Left lung (tissue), 10 donors: ENCODE results near the gene EIF4G3. TPM values are rescaled to one million over a fixed set of nuclear protein-coding genes. Genes with fewer than 3 reads are reported as not detected.

Experiments used
- ATAC-seq: fragments of 200-7000 bp; cut with Tn5 transposase; one replicate; pipeline ENCODE4 v1.9.1; 2020; ENCODE audit warnings: moderate library complexity
- DNase-seq, 4 donors: peaks; one replicate each; pipeline ENCODE4 v3.0.0-alpha.2; 2013 to 2020
- H3K27ac ChIP-seq, 2 donors: fragments of 200-600 bp; sonication (generic) in 1 of 2; one replicate each; pipeline versions ENCODE4 v1.5.0 to v1.8.0; 2020 to 2021
- H3K27me3 ChIP-seq, 2 donors: fragments of 200-600 bp; sonication (generic) in 1 of 2; one replicate each; pipeline versions ENCODE4 v1.5.0 to v1.8.0; 2020 to 2021
- H3K36me3 ChIP-seq, 2 donors: fragments of 200-600 bp; sonication (generic) in 1 of 2; one replicate each; pipeline versions ENCODE4 v1.5.0 to v1.8.0; 2020 to 2021
- H3K4me1 ChIP-seq, 2 donors: fragments of 200-600 bp; one replicate each; pipeline ENCODE4 v1.8.0; 2021
- H3K4me3 ChIP-seq, 2 donors: fragments of 200-600 bp; sonication (generic) in 1 of 2; one replicate each; pipeline versions ENCODE4 v1.5.0 to v1.8.0; 2020 to 2021; ENCODE audit warnings: mild to moderate bottlenecking in 1 of 2
- H3K9me3 ChIP-seq, 2 donors: fragments of 200-600 bp; sonication (generic) in 1 of 2; one replicate each; pipeline versions ENCODE4 v1.5.0 to v1.8.0; 2020 to 2021
- intact Hi-C, 2 donors: fragments of 100-400 bp; cut with DNase I; formaldehyde crosslinking; loops; one replicate each; pipeline versions ENCODE4 v1.11.2 to v1.14.2; 2022
- polyA plus RNA-seq, 6 donors: library from polyadenylated mRNA; unstranded; fragments of 120-200 nt; gene quantifications; one replicate each; pipeline ENCODE4 v1.2.1, GENCODE V29; 2013; ENCODE audit not compliant: insufficient read length in 6 of 6
- total RNA-seq, 2 donors: library from RNA; stranded (reverse); fragmentation: NEBNext Ultra II Directional; extraction: Animal tissue kit (Norgen Biotek cat#: 25700); gene quantifications; one replicate each; pipeline ENCODE4 v1.2.1, GENCODE V29; 2021
- TF ChIP-seq, protein P1 (sequence below), 2 donors: fragments of 200-600 bp; sonication (generic) in 1 of 2; IDR thresholded peaks; one replicate each; pipeline versions ENCODE4 v1.5.0 to v1.8.0; 2021; ENCODE audit warnings: antibody characterized with exemption in 2 of 2
- donor health status: DM: no; HTN: yes; CAD: no.
- donor health status: DM: no; HTN: no; CAD: no.

EIF4G3 gene
- total and polyA plus RNA-seq, 8 donors, result 54.6 to 67.9 (median 61.7) TPM

DNA sequence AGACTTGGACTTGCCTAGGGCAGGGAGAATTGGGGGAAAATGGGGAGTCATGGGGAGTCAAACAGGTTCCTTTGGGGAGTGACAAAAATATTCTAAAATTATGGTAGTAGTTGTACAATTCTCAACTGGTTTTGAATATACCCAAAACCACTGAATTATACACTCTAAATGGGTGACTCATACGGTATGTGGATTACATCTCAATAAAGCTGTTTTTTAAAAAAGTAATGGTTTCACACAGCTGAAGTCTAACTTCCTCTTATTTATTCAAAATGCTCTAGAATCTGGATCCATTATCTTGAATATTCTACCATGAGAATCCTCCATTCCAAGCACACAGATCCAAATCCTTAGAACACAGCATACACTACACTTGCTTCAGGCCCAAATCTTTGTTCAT is 11.1 kb downstream of the EIF4G3 start:
- H3K27me3 ChIP-seq, result no peaks in the 10 kb centered on the region
- no peak overlapping the region for H3K4me3 ChIP-seq
- ATAC-seq, result peak; percentile 34
- H3K9me3 ChIP-seq, result no peaks in the 10 kb centered on the region
- no peak for DNase-seq
- intact Hi-C loops, result no loop called here
- H3K36me3 ChIP-seq, result peaks cover 0 to 58% of the 10 kb centered on the region in 2 donors
- TF ChIP-seq, protein P1, sequence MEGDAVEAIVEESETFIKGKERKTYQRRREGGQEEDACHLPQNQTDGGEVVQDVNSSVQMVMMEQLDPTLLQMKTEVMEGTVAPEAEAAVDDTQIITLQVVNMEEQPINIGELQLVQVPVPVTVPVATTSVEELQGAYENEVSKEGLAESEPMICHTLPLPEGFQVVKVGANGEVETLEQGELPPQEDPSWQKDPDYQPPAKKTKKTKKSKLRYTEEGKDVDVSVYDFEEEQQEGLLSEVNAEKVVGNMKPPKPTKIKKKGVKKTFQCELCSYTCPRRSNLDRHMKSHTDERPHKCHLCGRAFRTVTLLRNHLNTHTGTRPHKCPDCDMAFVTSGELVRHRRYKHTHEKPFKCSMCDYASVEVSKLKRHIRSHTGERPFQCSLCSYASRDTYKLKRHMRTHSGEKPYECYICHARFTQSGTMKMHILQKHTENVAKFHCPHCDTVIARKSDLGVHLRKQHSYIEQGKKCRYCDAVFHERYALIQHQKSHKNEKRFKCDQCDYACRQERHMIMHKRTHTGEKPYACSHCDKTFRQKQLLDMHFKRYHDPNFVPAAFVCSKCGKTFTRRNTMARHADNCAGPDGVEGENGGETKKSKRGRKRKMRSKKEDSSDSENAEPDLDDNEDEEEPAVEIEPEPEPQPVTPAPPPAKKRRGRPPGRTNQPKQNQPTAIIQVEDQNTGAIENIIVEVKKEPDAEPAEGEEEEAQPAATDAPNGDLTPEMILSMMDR (IDR thresholded peaks at IDR 0.05), result no peak
- peaks cover 8 to 24% of the 10 kb centered on the region in 2 donors for H3K4me1 ChIP-seq
- H3K27ac ChIP-seq, result no peak overlapping the region

DNA sequence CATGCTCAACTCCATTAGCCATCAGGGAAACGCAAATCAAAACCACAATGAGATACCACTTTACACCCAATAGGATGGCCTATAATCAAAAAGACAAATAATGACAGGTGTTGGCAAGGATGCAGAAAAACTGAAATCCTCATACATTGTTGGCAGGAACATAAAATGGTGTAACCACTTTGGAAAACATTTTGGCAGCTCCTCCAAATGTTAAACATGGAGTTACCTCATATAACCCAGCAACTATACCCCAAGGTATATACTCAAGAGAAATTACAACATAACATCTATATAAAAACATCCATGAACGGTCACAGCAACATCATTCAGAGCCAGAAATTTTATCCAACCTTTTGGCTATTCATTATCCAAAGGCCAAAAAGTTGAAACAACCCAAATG is 11.6 kb downstream of the EIF4G3 start:
- TF ChIP-seq, protein P1 (IDR thresholded peaks at IDR 0.05), result no peak
- no peaks in the 10 kb centered on the region for H3K9me3 ChIP-seq
- intact Hi-C loops, result no loop called here

DNA sequence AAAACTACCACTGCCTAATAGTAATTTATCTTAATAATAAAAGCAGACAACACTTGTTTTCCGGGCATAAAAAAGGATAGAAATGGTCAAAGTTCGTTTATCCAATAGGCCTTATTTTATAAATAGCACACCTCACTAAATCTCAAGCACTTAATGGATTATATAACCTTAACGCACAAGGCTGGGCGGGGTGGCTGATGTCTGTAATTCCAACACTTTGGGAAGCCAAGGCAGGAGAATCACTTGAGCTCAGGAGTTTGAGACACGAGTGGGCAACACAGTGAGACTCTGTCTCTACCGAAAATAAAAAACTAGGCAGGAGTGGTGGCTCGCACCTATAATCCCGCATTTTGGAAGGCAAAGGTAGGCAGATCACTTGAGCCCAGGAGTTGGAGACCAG is 12.4 kb downstream of the EIF4G3 start:
- H3K27ac ChIP-seq, result no peak overlapping the region
- no peak for DNase-seq
- H3K27me3 ChIP-seq, result no peaks in the 10 kb centered on the region
- H3K9me3 ChIP-seq, result no peaks in the 10 kb centered on the region
- peaks cover 0 to 57% of the 10 kb centered on the region in 2 donors for H3K36me3 ChIP-seq
- H3K4me1 ChIP-seq, result peaks cover 8 to 24% of the 10 kb centered on the region in 2 donors
- TF ChIP-seq, protein P1 (IDR thresholded peaks at IDR 0.05), result no peak
- no peak for ATAC-seq
- intact Hi-C loops, result no loop called here
- H3K4me3 ChIP-seq, result no peak overlapping the region

More for the DNA sequence above, 11.6 kb downstream of the EIF4G3 start:
- Histone ChIP-seq H3K4me3 (no peak overlapping the region), H3K27me3 (no peaks in the 10 kb centered on the region), H3K36me3 (peaks cover 0 to 57% of the 10 kb centered on the region in 2 donors), H3K4me1 (peaks cover 8 to 24% of the 10 kb centered on the region in 2 donors), H3K27ac (no peak overlapping the region)
- ATAC-seq (no peak), DNase-seq (peak in 2 of 4 donors; percentile 42 to 56)

DNA sequence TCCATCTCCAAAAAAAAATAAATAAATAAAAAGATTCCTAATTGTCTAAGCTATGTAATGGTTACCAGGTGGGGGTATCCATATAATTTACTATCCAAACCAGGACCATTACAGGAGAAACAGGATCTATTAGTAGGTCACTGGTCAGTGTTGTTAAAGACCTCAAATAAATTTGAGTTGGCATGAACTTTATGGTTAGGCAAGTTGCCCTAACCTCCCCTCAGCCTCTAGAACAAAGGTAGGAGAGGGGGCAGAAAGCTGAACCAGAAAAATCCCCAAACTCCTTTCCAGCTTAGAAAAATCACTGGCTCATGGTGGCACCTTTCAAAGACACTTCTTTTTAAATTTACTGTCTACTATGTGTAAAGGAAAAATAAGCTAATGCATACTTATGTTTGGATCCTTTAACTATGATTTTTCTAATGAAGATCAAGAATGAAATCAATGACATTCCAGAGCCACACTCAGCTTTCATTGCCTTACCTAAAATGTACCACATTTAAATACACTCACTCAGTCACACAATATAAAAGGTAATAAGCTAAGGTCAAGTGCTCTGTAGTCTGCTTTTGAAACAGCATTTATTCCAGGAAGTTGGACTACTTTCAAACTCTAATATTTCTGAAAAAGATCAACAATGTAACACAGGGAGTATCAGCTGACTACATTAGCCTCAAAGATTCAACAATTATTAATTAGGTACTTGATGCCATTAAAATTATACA is 13.8 kb downstream of the EIF4G3 start:
- ATAC-seq, result peak; percentile 85
- H3K4me3 ChIP-seq, result no peak overlapping the region
- H3K27ac ChIP-seq, result no peak overlapping the region
- H3K36me3 ChIP-seq, result peaks cover 0 to 45% of the 10 kb centered on the region in 2 donors
- H3K9me3 ChIP-seq, result no peaks in the 10 kb centered on the region
- TF ChIP-seq, protein P1 (IDR thresholded peaks at IDR 0.05), result no peak
- intact Hi-C loops, result no loop called here
- DNase-seq, result no peak
- no peaks in the 10 kb centered on the region for H3K27me3 ChIP-seq
- peaks cover 8 to 24% of the 10 kb centered on the region in 2 donors for H3K4me1 ChIP-seq

DNA sequence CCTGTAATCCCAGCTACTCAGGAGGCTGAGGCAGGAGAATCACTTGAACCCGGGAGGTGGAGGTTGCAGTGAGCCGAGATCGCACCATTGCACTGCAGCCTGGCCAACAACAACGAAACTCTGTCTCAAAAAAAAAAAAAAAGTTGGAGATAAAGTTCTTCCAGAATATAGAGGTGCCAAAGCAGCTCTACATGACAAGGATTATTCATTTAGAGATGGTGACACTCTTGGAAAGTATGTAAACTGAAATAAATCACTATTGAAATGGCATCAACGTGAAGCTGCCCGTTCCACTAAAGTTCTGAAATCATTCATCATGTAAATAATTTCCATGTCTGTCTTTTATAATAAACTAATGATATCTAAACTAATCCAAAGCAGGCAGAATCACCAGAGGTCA is 14.9 kb downstream of the EIF4G3 start:
- no peak for ATAC-seq
- no peaks in the 10 kb centered on the region for H3K27me3 ChIP-seq
- intact Hi-C loops, result no loop called here
- H3K27ac ChIP-seq, result no peak overlapping the region
- DNase-seq, result no peak
- H3K9me3 ChIP-seq, result no peaks in the 10 kb centered on the region
- H3K36me3 ChIP-seq, result peaks cover 0 to 35% of the 10 kb centered on the region in 2 donors
- H3K4me1 ChIP-seq, result peaks cover 8 to 31% of the 10 kb centered on the region in 2 donors
- TF ChIP-seq, protein P1 (IDR thresholded peaks at IDR 0.05), result no peak
- no peak overlapping the region for H3K4me3 ChIP-seq
